ENCODE measurements around the gene CHRM2.

CHRM2 gene

GRCh38 chr7:136956232-136956631, 87.8 kb downstream of the CHRM2 start:
- DNase-seq (ENCODE audit: low read depth in 1 of 2, low spot score in 1 of 2) = no peak
- Histone ChIP-seq H3K4me3 (replicated peaks; ENCODE audit: insufficient read depth, low read length) (no peak overlapping the region), H3K27me3 (ENCODE audit: insufficient read depth, poor library complexity, severe bottlenecking) (no peaks in the 10 kb centered on the region), H3K27ac (replicated peaks) (no peak overlapping the region)
- TF ChIP-seq, protein P1, sequence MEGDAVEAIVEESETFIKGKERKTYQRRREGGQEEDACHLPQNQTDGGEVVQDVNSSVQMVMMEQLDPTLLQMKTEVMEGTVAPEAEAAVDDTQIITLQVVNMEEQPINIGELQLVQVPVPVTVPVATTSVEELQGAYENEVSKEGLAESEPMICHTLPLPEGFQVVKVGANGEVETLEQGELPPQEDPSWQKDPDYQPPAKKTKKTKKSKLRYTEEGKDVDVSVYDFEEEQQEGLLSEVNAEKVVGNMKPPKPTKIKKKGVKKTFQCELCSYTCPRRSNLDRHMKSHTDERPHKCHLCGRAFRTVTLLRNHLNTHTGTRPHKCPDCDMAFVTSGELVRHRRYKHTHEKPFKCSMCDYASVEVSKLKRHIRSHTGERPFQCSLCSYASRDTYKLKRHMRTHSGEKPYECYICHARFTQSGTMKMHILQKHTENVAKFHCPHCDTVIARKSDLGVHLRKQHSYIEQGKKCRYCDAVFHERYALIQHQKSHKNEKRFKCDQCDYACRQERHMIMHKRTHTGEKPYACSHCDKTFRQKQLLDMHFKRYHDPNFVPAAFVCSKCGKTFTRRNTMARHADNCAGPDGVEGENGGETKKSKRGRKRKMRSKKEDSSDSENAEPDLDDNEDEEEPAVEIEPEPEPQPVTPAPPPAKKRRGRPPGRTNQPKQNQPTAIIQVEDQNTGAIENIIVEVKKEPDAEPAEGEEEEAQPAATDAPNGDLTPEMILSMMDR (IDR thresholded peaks at IDR 0.05; ENCODE audit: insufficient read depth, low read length) = no peak
- TF ChIP-seq POLR2AphosphoS5 (IDR thresholded peaks at IDR 0.05; ENCODE audit: low read depth) = no peak
- no peak for TF ChIP-seq GABPA (IDR thresholded peaks at IDR 0.05; ENCODE audit: low read depth)
- TF ChIP-seq, protein P2, sequence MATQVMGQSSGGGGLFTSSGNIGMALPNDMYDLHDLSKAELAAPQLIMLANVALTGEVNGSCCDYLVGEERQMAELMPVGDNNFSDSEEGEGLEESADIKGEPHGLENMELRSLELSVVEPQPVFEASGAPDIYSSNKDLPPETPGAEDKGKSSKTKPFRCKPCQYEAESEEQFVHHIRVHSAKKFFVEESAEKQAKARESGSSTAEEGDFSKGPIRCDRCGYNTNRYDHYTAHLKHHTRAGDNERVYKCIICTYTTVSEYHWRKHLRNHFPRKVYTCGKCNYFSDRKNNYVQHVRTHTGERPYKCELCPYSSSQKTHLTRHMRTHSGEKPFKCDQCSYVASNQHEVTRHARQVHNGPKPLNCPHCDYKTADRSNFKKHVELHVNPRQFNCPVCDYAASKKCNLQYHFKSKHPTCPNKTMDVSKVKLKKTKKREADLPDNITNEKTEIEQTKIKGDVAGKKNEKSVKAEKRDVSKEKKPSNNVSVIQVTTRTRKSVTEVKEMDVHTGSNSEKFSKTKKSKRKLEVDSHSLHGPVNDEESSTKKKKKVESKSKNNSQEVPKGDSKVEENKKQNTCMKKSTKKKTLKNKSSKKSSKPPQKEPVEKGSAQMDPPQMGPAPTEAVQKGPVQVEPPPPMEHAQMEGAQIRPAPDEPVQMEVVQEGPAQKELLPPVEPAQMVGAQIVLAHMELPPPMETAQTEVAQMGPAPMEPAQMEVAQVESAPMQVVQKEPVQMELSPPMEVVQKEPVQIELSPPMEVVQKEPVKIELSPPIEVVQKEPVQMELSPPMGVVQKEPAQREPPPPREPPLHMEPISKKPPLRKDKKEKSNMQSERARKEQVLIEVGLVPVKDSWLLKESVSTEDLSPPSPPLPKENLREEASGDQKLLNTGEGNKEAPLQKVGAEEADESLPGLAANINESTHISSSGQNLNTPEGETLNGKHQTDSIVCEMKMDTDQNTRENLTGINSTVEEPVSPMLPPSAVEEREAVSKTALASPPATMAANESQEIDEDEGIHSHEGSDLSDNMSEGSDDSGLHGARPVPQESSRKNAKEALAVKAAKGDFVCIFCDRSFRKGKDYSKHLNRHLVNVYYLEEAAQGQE (IDR thresholded peaks at IDR 0.05; ENCODE audit: insufficient replicate concordance, low read depth) = no peak
- no peak for TF ChIP-seq SPI1 (IDR thresholded peaks at IDR 0.05; ENCODE audit: borderline replicate concordance, low read depth)

DNA sequence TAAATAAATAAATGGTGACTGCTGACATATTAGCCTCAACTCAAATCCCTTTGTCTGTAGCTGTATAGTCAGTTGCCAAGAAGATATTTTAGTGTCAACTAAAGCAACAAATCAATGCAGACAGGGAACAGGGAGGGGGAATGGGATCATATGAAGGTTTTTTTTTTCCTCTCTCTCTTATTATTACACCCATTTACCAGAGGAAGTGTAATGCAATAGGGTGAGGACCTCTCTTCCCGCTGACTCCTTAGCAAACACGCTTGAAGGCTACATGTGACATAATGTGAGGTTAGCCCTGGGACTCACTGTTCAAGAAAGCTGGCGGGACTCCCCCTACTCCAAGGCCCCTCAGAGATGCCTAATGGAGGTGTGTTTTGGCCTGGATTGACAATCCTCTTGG, 88.2 kb downstream of the CHRM2 start:
- no peak for DNase-seq (ENCODE audit: low read depth in 1 of 2, low spot score in 1 of 2)
- TF ChIP-seq SPI1 (IDR thresholded peaks at IDR 0.05; ENCODE audit: borderline replicate concordance, low read depth) (no peak), GABPA (IDR thresholded peaks at IDR 0.05; ENCODE audit: low read depth) (no peak), POLR2AphosphoS5 (IDR thresholded peaks at IDR 0.05; ENCODE audit: low read depth) (no peak)
- TF ChIP-seq, protein P2 (IDR thresholded peaks at IDR 0.05; ENCODE audit: insufficient replicate concordance, low read depth) = no peak
- TF ChIP-seq, protein P1 (IDR thresholded peaks at IDR 0.05; ENCODE audit: insufficient read depth, low read length) = no peak
- Histone ChIP-seq H3K27me3 (ENCODE audit: insufficient read depth, poor library complexity, severe bottlenecking) (no peaks in the 10 kb centered on the region), H3K27ac (replicated peaks) (no peak overlapping the region), H3K4me3 (replicated peaks; ENCODE audit: insufficient read depth, low read length) (no peak overlapping the region)

DNA sequence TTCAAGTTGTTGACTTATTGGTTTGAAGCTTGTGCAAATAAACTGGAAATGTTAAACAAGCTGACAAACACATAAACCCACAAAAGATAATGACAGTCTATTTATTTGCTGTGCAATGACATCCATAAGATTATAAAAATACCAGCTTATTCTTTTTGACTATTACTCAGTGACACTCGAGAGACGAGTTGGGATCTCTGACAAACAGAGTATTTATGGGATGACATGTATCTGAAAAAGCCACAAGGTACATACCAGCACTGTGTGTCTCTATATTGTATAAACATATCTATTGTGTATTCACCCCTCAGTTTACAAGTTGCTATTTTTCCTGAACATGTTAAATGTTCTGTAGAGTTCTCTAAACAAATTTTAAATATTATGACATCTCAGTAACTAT, 88.9 kb downstream of the CHRM2 start:
- H3K4me3 ChIP-seq (replicated peaks; ENCODE audit: insufficient read depth, low read length) = no peak overlapping the region
- no peak for TF ChIP-seq GABPA (IDR thresholded peaks at IDR 0.05; ENCODE audit: low read depth)
- TF ChIP-seq SPI1 (IDR thresholded peaks at IDR 0.05; ENCODE audit: borderline replicate concordance, low read depth) = no peak
- TF ChIP-seq POLR2AphosphoS5 (IDR thresholded peaks at IDR 0.05; ENCODE audit: low read depth) = no peak
- TF ChIP-seq, protein P1 (IDR thresholded peaks at IDR 0.05; ENCODE audit: insufficient read depth, low read length) = no peak
- TF ChIP-seq, protein P2 (IDR thresholded peaks at IDR 0.05; ENCODE audit: insufficient replicate concordance, low read depth) = no peak
- no peak overlapping the region for H3K27ac ChIP-seq (replicated peaks)
- DNase-seq (ENCODE audit: low read depth in 1 of 2, low spot score in 1 of 2) = no peak
- H3K27me3 ChIP-seq (ENCODE audit: insufficient read depth, poor library complexity, severe bottlenecking) = no peaks in the 10 kb centered on the region

Measured in HL-60 (cell line).